ENCODE data around the gene MGME1.

MGME1 gene, protein sequence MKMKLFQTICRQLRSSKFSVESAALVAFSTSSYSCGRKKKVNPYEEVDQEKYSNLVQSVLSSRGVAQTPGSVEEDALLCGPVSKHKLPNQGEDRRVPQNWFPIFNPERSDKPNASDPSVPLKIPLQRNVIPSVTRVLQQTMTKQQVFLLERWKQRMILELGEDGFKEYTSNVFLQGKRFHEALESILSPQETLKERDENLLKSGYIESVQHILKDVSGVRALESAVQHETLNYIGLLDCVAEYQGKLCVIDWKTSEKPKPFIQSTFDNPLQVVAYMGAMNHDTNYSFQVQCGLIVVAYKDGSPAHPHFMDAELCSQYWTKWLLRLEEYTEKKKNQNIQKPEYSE

DNA sequence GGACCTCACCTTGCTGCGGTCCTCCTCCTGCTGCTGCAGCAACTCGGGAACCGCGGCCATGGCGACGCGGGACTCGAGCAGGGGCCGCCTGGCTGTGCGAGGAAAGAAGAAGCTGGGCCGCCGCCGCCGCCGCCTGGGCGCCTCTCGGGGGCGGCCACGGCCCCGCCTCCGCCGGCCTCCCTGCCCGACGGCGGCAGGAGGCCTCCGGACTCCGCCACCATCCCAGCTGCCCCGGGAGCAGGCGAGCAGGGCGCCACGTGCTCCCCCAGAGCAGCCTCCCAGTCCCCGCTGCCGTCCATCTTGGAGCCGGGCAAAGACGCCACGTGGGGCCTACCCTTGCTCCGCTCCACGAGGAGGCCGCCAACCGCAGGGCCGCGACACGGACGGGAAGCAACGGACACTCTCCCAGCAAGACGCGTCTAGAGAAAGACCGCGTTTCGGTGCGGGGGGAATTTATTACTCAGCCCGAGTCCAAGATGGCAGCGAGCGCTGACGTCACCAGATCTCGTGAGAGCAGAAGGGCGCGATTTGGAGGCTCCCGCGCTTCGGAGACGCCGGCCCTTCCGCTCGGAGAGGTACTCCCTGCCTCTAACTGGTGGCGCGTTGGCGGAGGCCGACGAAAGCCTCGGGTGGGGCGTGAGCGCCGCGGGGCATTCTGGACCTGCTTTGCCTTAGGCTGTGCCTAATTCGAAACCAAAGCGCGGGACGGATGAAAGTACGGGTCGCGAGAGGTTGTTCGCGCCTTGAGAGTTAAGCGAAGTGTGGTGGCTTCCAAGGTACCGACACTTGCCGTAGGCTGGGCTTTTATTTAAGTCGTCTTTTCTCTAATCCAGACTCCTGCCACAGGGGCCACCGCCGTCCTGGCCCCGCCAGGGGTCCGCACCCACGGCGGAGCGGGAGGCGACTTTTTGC lies at the start of gene MGME1, which contains the start of gene SNX5:
MGME1 (plus strand) TSS at position 653 of the 912 bp plus-strand sequence. CDS start 842 bp downstream, outside the sequence.
SNX5 (minus strand) TSS at position 429 of the 912 bp plus-strand sequence; CDS start at position 60, 369 bp downstream.
- Histone ChIP-seq H3K9me3 (ENCODE audit: control insufficient read depth, insufficient read depth, low read length) (no peaks in the 10 kb centered on the region), H3K27me3 (ENCODE audit: control insufficient read depth, insufficient read depth, low read length) (no peaks in the 10 kb centered on the region), H3K27ac (ENCODE audit: low read length) (no peak within 1 kb of the TSS), H3K4me1 (ENCODE audit: control insufficient read depth, insufficient read depth, low read length) (peaks cover 2% of the 10 kb centered on the region; the same call in 1 of the 2 replicates), H3K4me3 (ENCODE audit: low read length) (peak within 1 kb of the TSS; percentile 91), H3K36me3 (ENCODE audit: control insufficient read depth, insufficient read depth, low read length) (no peaks in the 10 kb centered on the region)
- WGBS (ENCODE audit: insufficient coverage, insufficient read length): no CpG with 5 or more reads among the region's 96 CpGs
- peak; percentile 97 for DNase-seq (ENCODE audit: low read depth, low spot score)

DNA sequence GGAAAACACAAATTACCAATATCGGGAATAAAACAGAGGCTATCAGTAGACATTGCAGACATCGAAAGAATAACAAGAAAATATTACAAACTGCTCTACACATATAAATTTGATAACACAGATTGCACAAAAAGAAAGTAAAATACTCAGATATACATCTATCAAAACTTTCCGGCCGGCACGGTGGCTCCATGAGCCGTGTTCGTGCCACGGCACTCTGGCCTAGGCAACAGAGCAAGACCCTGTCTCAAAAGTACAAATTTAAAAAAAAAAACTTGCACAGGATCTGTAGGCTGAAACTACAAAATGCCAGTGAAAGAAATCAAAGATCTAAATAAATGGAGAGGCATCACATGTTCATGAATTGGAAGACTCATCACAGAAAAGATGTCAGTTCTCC lies 49.7 kb upstream of the MGME1 start:
- WGBS (ENCODE audit: insufficient coverage, insufficient read length): no CpG with 5 or more reads among the region's 8 CpGs
- H3K4me1 ChIP-seq (ENCODE audit: control insufficient read depth, insufficient read depth, low read length): no peaks in the 10 kb centered on the region
- H3K4me3 ChIP-seq (ENCODE audit: low read length): no peak overlapping the region

DNA sequence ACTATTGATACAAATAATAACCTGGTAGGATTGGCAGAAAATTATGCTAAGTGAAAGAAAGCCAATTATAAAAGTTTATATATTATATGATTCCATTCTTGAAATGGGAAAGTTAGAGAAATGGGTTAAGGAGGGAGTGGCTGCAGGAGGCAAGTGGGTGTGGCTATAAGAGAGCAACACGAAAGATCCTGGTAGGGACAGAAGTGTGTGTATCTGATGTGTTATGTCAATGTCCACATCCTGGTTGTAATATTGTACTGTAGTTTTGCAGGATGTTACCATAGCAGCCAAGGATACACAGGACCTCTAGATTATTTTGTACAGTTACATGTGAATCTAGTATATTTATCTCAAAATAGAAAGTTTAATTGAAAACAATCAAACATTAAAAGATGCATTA lies 47.0 kb upstream of the MGME1 start:
- Histone ChIP-seq H3K36me3 (ENCODE audit: control insufficient read depth, insufficient read depth, low read length) (no peaks in the 10 kb centered on the region), H3K27me3 (ENCODE audit: control insufficient read depth, insufficient read depth, low read length) (no peaks in the 10 kb centered on the region), H3K4me3 (ENCODE audit: low read length) (no peak overlapping the region), H3K4me1 (ENCODE audit: control insufficient read depth, insufficient read depth, low read length) (no peaks in the 10 kb centered on the region), H3K27ac (ENCODE audit: low read length) (no peak overlapping the region), H3K9me3 (ENCODE audit: control insufficient read depth, insufficient read depth, low read length) (no peaks in the 10 kb centered on the region)
- WGBS (ENCODE audit: insufficient coverage, insufficient read length): no CpG with 5 or more reads among the region's 1 CpG
- DNase-seq (ENCODE audit: low read depth, low spot score): no peak

More for the DNA sequence above, 49.7 kb upstream of the MGME1 start:
- Histone ChIP-seq H3K27me3 (ENCODE audit: control insufficient read depth, insufficient read depth, low read length) (no peaks in the 10 kb centered on the region), H3K9me3 (ENCODE audit: control insufficient read depth, insufficient read depth, low read length) (no peaks in the 10 kb centered on the region), H3K27ac (ENCODE audit: low read length) (no peak overlapping the region), H3K36me3 (ENCODE audit: control insufficient read depth, insufficient read depth, low read length) (no peaks in the 10 kb centered on the region)
- no peak for DNase-seq (ENCODE audit: low read depth, low spot score)

DNA sequence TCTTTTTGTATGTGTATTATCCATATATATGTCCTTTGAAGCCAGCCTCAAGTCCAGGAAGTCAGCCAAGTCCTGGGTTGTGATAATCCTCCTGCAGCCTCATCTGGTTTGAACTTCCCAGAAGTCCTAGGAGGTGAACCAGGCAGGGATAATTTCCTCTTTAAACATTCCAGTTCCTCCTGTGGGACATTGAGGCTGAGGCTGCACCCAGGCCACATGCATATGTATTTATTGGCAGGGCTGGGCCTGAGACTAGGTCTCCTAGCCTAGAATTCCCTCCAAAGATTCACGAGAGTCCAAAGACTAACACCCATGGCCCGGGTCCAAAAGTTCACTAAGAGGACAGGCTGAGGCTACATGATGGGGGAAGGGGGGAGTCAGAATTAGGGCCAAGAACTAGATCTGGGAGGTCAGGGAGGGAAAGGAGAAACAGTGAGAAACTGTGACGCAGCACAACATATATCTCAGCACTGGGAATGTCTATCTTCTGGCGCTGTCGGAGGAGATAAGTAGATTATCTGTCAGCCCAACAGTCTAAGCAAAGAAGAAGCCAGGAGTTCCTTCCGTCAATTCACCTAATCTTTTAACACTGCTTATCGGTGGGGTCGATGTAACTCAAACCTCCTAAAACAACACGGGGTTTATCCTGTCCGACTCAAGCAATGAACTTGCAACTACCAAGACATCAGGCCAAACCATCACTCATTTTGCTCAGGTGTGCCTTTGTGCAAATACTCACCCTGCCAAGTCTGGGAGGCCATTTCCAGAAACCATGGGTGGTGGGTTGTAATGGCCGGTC lies 43.5 kb upstream of the MGME1 start:
- Histone ChIP-seq H3K27me3 (ENCODE audit: control insufficient read depth, insufficient read depth, low read length) (no peaks in the 10 kb centered on the region), H3K27ac (ENCODE audit: low read length) (no peak overlapping the region), H3K4me3 (ENCODE audit: low read length) (no peak overlapping the region), H3K4me1 (ENCODE audit: control insufficient read depth, insufficient read depth, low read length) (peaks cover 4% of the 10 kb centered on the region; the same call in 1 of the 2 replicates), H3K36me3 (ENCODE audit: control insufficient read depth, insufficient read depth, low read length) (no peaks in the 10 kb centered on the region), H3K9me3 (ENCODE audit: control insufficient read depth, insufficient read depth, low read length) (no peaks in the 10 kb centered on the region)
- WGBS (ENCODE audit: insufficient coverage, insufficient read length): no CpG with 5 or more reads among the region's 11 CpGs
- DNase-seq (ENCODE audit: low read depth, low spot score): no peak

DNA sequence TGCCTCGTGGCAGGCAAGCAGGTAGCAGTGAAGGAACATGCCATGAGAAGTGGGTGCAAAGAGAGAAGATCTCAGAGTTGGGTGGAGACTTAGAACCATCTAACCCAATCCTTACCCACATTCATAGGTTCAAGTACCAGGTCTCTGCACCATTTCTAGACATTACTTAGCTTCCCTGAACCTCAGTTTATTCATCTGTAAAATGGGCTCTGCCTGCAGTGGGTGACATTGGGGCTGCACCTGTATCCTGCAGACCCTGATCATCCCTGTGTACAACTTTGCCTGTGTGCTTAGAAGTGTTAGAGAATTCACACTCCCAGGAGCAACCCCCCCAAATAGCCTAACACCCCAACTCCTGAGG lies 42.9 kb upstream of the MGME1 start:
- Histone ChIP-seq H3K27ac (ENCODE audit: low read length) (no peak overlapping the region), H3K9me3 (ENCODE audit: control insufficient read depth, insufficient read depth, low read length) (no peaks in the 10 kb centered on the region), H3K27me3 (ENCODE audit: control insufficient read depth, insufficient read depth, low read length) (no peaks in the 10 kb centered on the region), H3K36me3 (ENCODE audit: control insufficient read depth, insufficient read depth, low read length) (no peaks in the 10 kb centered on the region), H3K4me1 (ENCODE audit: control insufficient read depth, insufficient read depth, low read length) (peaks cover 4% of the 10 kb centered on the region; the same call in 1 of the 2 replicates), H3K4me3 (ENCODE audit: low read length) (no peak overlapping the region)
- WGBS (ENCODE audit: insufficient coverage, insufficient read length): no CpG with 5 or more reads among the region's 1 CpG
- DNase-seq (ENCODE audit: low read depth, low spot score): no peak

DNA sequence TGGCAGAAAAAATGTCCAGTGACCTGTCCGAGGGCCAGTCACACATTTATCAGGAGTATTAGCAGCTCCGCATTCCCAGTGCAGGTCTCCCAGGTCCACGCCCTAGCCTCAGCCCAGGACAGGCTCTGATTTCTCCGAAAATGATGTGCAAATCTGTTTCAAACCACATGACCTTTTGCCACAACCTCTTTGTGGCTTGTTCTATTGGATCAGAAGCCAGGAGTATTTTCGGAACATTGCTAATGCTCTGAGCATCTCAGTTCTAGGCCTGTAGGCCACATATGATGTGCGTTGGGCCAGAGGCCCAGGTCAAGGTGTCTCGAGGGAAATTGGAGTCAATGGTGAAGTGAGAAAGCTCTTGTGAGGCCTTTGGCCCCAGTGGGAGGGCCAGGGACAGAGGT lies 40.6 kb upstream of the MGME1 start:
- Histone ChIP-seq H3K4me1 (ENCODE audit: control insufficient read depth, insufficient read depth, low read length) (peaks cover 4% of the 10 kb centered on the region; the same call in 1 of the 2 replicates), H3K27me3 (ENCODE audit: control insufficient read depth, insufficient read depth, low read length) (no peaks in the 10 kb centered on the region), H3K9me3 (ENCODE audit: control insufficient read depth, insufficient read depth, low read length) (no peaks in the 10 kb centered on the region), H3K36me3 (ENCODE audit: control insufficient read depth, insufficient read depth, low read length) (no peaks in the 10 kb centered on the region), H3K27ac (ENCODE audit: low read length) (no peak overlapping the region), H3K4me3 (ENCODE audit: low read length) (no peak overlapping the region)
- DNase-seq (ENCODE audit: low read depth, low spot score): no peak
- WGBS (ENCODE audit: insufficient coverage, insufficient read length): no CpG with 5 or more reads among the region's 7 CpGs

DNA sequence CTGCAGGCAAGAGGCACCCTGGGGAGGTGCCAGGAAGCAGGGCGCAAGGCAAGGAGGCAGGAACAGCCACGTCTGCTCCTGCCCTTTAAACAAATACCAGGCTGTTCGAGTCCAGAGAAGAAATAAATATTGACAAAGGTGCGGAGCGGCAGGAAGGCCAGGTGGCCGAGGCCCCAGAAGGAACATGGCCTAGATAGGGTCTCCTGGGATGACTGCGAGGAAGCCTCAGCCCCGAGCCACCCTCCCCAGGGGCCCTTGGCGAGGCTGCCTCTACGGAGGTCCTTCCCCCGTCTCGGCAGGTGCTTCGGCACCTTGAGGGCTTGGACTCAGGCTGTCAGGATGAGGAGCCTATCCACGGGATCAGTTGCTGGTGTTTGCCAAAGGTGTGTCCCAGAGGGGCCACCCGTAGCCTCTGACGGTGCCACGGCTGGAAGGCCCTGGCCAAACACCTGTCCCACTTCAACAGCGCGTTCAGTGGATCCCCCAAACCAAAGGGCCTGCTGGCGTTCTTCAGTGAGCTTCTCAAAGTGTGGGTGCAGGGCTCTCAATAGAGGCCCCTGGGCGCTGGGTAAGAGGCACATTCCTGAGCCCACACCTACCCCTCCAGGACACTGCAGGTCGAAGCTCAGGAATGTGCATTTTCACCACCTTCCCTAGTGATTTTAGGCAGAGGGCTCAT lies 40.0 kb upstream of the MGME1 start:
- WGBS (ENCODE audit: insufficient coverage, insufficient read length): no CpG with 5 or more reads among the region's 22 CpGs
- no peak for DNase-seq (ENCODE audit: low read depth, low spot score)
- 0 out of 2 replicates have a peak, but pooled peaks cover 2% of the 10 kb centered on the region for H3K27me3 ChIP-seq (ENCODE audit: control insufficient read depth, insufficient read depth, low read length)
- no peak overlapping the region for H3K4me3 ChIP-seq (ENCODE audit: low read length)
- H3K27ac ChIP-seq (ENCODE audit: low read length): no peak overlapping the region
- no peaks in the 10 kb centered on the region for H3K36me3 ChIP-seq (ENCODE audit: control insufficient read depth, insufficient read depth, low read length)
- peaks cover 8% of the 10 kb centered on the region for H3K4me1 ChIP-seq (ENCODE audit: control insufficient read depth, insufficient read depth, low read length)
- H3K9me3 ChIP-seq (ENCODE audit: control insufficient read depth, insufficient read depth, low read length): no peaks in the 10 kb centered on the region

DNA sequence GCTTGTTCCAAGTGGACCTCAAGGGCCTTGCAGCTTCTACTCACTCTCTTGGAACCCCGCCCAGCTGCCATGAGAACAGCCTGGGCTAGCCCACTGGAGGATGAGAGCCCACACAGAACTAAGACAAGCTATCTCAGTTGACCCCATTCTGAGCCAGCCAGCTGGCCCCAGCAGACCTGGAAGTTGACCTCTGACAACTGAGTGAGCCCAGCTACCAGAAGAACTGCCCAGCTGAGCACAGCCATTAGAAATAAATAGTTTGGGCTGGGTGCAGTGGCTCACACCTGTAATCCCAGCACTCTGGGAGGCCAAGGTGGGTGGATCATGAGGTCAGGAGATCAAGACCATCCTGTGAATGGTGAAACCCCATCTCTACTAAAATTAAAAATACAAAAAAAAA lies 37.3 kb upstream of the MGME1 start:
- Histone ChIP-seq H3K27me3 (ENCODE audit: control insufficient read depth, insufficient read depth, low read length) (0 out of 2 replicates have a peak, but pooled peaks cover 3% of the 10 kb centered on the region), H3K4me3 (ENCODE audit: low read length) (no peak overlapping the region), H3K9me3 (ENCODE audit: control insufficient read depth, insufficient read depth, low read length) (no peaks in the 10 kb centered on the region), H3K27ac (ENCODE audit: low read length) (no peak overlapping the region), H3K4me1 (ENCODE audit: control insufficient read depth, insufficient read depth, low read length) (peaks cover 11% of the 10 kb centered on the region), H3K36me3 (ENCODE audit: control insufficient read depth, insufficient read depth, low read length) (no peaks in the 10 kb centered on the region)
- no CpG with 5 or more reads among the region's 1 CpG for WGBS (ENCODE audit: insufficient coverage, insufficient read length)
- no peak for DNase-seq (ENCODE audit: low read depth, low spot score)

DNA sequence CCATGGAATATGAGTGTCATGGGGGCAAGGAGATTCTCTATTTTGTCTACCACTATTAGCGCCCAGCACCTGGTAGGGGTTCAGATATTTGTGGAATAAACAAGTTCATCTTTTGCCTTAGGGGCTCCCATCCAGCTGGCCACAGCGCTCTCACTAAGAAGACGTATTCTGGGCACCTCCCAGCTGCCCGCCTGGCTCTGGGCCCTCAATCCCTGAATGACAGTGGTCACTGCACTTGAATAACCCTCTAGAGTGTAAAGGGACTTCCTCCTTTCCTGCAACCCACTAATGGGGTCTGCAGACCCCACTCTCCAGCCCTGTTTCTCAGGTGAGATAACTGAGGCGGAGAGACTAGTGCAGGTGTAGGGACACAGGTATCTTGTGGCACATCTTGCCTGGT lies 36.4 kb upstream of the MGME1 start:
- H3K36me3 ChIP-seq (ENCODE audit: control insufficient read depth, insufficient read depth, low read length): no peaks in the 10 kb centered on the region
- peaks cover 11% of the 10 kb centered on the region for H3K4me1 ChIP-seq (ENCODE audit: control insufficient read depth, insufficient read depth, low read length)
- H3K4me3 ChIP-seq (ENCODE audit: low read length): no peak overlapping the region
- DNase-seq (ENCODE audit: low read depth, low spot score): no peak
- no peaks in the 10 kb centered on the region for H3K9me3 ChIP-seq (ENCODE audit: control insufficient read depth, insufficient read depth, low read length)
- no CpG with 5 or more reads among the region's 5 CpGs for WGBS (ENCODE audit: insufficient coverage, insufficient read length)
- H3K27ac ChIP-seq (ENCODE audit: low read length): no peak overlapping the region
- 0 out of 2 replicates have a peak, but pooled peaks cover 3% of the 10 kb centered on the region for H3K27me3 ChIP-seq (ENCODE audit: control insufficient read depth, insufficient read depth, low read length)

Data from iPS DF 6.9 (cell line).